Activated CD8-positive, alpha-beta memory T cell treated with anti-CD3 and anti-CD28 coated beads, Interleukin-2, amount 50 U/mL, for 24 hours (primary cell): ENCODE data around the gene MOCS3.

Source experiments
- DNase-seq: peaks from one replicate; pipeline ENCODE4 v3.0.0-alpha.2; 2020; ENCODE audit errors: extremely low read depth

Gene MOCS3

DNA sequence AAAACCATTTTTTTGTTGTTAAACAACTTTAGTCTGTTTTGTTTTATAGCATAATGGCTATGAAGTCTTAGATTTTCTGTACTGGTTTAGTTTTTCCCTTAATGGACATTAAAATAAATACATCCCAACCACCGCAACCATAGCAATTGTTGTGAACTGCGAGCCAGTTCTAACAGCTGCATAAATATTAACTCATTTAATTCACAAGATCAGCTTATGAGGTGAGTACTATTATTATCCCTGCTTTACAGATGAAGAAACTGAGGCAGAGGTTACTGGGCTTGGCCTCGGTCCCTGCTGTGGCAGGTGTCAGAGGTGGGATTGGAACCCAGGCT lies 23.1 kb downstream of the MOCS3 start:
- DNase-seq = no peak

DNA sequence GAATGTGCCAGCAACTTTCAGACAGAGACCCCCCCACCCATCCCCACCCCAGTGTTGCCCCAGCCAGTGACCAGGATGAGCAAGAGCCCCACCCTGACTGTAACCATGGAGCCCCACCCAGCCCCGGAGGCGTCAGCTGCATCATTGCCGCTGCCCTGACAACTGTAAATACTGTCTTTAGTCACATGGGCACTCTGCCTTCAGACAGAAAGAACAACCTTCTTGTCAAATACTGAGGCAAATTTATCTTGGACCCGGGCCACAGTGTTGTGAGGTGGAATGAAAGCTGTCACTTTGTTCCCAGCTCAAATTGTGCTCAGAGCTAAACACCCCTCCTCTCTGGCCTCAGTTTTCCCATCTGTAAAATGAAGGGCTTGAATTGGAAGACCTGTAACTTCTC lies 23.7 kb downstream of the MOCS3 start:
- no peak for DNase-seq

DNA sequence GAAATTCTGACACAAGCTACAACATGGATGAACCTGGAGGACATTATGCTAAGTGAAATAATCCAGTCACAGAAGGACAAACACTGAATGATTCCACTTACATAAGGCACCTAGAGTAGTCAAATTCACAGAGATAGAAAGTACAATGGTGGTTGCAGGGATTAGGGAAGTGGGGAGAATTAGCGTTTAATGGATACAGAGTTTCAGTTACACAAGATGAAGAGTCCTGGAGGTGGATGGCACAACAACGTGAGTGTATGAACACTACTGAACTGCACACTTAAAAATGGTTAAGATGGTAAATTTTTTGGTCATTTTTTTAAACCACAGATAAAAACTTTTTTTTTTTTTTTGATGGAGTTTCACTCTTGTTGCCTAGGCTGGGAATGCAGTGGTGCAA lies 24.7 kb downstream of the MOCS3 start:
- DNase-seq = no peak

DNA sequence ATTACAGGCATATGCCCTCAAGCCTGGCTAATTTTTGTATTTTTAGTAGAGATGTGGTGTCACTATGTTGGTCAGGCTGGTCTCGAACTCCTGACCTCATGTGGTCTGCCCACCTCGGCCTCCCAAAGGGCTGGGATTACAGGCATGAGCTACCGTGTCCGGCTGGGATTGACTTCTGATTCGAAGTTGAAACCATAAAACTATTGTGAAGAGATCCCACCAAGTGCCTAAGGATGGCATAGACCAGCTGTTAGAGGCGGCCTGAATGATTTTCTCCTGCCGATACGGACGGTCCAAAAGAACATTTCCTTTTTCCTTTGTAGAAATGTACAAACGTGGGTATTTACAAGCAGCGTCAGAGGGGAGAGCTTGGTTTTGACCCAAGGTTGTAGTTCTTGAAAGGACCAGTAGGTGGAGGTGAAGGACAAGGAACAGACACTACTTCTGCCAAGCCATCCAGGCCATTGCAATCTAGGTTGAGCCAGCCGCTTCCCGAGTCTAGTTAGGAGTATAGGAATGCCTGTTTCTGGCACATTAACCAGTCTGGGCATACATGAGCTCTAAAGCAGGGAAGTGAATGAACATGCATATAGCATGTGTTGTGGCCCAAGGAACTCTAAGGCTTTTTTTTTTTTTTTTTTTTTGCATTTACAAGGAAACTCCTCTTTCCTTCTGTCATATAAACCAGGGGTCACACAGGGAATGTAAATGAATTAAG lies 29.0 kb downstream of the MOCS3 start:
- DNase-seq = peak; percentile 13

DNA sequence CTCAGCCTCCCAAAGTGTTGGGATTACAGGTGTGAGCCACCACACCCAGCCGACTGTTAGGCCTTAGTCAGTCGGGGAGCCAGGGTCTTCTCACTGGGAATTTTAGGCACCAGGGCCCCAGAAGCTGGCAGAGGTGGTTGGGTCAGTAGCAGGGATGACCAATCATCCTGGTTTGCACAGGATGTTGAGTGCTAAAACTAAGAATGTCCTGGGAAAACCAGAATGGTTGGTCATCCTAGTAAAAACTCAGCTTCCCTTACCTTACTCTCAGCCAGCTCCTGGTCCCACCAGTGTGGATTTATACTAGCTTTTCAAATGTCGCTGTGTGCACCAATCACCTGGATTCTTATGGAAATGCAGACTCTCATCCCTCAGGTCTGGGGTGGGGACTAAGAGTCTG lies 32.5 kb downstream of the MOCS3 start:
- DNase-seq = no peak

DNA sequence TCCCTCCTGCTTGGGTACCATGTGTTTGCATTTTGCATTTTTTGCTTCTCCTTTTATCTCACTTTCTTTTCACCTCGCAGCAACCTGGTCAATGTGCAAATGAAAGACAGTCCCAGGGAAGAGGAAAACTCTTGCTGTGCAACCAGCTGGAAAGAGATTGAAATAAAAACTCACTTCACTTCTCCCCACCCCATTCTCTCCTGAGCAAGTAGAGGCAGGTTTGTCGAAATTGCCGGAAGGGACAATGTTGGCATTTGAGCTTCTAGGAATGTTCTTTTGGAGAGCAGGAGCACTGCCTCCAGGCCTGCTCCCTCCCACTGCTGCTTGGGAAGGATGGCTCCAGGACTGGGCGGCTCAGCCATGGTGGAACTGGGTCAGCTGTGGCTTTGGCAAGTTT lies 33.7 kb downstream of the MOCS3 start:
- no peak for DNase-seq

DNA sequence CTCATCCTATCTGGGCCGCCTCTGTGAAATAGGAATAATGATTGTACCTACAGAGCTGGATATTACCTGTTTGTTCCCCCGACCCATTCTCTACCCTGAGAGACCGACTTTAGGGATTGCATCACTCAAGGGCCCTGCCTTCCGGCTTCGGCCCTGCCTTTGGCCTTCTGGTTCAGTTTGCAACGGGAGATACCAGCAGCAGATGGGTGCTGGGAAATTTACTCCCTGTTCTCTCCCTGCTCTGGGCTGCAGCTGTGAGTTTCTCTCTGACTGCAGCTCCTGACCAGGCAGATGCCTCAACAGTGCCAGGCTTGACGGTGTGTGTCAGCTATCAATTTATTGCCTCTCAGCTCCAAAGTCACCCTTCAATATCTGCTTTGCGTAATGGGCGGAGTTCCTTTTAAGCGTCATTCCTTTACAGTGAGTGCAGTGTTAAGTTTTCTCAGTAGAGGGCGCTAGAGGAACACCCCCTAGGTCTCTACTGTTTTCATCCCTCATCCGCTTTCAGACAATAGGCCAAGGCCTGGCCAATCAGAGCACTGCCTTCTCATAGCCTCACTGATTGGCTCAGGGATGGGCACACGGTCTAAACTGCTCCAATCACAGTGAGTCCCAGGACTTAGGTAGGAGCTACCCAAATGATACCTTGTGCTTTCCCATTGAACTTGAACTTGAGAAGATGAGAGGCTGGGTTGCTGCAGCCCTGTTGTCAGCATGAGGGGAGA lies 34.3 kb downstream of the MOCS3 start:
- DNase-seq = no peak

DNA sequence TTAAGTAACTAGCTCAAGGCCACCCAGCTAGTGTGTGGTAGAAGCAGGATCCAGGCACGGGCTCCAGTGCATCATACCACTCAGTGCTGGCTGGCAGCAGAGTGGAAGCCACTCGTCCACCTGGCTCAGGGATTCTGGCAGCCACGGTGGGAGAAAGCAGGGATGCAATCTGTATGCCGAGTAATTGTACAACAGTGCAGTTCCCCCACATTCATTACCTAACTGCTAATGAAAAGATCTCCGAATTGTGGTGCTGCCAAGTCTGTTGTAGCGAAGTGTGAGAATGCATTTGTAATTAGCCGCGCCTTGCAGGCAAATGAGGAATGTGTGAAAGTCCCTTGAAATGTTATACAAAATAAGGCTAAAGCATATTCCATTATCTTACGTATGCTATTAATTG lies 35.3 kb downstream of the MOCS3 start:
- no peak for DNase-seq

DNA sequence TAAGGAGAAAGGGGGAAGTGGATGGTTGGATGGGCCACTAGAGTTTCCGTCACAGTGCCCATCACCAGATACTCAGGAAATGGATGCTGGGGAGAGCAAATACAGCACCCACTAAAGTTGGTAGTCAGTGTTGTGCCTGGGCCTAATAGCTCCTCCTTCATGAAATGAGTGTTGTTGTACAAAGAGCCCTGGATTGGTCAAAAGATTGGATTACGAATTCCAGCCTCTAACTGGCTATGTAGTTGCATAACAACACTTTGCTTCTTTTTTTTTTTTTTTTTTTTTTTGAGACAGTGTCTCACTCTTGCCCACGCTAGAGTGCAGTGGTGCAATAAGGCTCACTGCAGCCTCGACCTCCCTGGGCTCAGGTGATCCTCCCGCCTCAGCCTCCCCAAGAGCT lies 36.9 kb downstream of the MOCS3 start:
- DNase-seq = no peak

DNA sequence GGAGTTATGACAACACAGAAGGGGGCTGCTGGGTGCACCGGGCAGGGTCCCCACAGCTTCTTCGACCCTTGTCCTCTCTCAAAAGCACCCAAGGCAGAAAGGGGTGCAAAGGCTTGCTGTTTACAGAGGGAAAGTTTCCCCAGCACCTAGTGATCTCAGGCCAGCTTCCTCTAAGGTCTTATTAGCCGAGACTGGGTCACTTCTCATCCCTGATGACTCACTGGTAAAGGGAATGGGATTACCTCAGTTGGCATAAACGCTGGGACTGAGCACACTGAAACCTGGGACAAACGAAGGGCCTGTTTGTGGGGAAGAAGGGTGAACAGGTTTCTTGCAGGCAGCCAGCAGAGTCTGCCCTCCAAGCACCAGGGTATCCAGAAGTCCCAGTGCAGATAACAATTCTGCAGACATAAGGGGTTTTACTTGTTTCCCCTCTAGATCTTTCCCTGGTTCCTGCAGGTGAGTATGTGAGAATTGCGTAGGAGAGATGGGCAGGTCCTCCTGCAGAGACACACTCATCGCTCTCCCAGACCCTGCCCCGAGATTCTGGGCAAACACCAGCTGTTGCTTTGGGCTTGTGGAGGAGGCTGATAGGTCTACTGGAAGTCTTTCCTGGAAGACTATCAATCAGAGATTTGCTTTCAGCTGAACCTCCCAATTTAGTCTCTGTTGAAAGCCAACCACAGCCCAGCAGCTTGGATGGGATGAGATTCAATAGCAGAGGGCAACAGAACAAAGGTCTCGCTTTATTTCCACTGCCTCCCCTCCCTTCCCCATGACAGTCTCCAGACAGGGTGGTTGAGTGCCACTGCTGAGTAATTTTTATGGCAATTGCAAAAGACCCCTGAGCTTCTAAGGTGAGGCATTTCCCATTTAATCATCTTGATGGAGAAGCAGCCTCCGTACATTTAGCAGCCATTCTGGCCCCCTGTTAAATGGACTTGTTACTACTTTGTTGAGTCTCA lies 38.6 kb downstream of the MOCS3 start:
- no peak for DNase-seq

DNA sequence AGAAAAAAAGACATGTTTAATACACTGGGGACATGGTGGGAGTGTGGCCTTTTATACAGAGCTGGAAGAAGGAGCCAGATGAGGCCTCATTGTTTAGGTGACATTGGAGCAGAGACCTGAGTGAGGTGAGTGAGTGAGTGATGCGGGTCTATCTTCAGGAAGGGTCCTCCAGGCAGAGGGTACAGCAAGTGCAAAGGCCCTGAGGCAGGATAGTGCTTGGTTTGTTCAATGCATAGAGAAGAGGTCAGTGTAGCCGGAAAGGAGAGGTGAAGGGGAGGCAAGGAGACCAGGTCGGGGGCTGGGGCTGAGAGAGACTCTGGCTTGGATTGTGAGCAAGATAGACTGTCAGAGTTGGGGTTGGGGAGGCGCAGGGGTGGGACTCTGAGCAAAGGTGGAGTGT lies 40.7 kb downstream of the MOCS3 start:
- DNase-seq = no peak

DNA sequence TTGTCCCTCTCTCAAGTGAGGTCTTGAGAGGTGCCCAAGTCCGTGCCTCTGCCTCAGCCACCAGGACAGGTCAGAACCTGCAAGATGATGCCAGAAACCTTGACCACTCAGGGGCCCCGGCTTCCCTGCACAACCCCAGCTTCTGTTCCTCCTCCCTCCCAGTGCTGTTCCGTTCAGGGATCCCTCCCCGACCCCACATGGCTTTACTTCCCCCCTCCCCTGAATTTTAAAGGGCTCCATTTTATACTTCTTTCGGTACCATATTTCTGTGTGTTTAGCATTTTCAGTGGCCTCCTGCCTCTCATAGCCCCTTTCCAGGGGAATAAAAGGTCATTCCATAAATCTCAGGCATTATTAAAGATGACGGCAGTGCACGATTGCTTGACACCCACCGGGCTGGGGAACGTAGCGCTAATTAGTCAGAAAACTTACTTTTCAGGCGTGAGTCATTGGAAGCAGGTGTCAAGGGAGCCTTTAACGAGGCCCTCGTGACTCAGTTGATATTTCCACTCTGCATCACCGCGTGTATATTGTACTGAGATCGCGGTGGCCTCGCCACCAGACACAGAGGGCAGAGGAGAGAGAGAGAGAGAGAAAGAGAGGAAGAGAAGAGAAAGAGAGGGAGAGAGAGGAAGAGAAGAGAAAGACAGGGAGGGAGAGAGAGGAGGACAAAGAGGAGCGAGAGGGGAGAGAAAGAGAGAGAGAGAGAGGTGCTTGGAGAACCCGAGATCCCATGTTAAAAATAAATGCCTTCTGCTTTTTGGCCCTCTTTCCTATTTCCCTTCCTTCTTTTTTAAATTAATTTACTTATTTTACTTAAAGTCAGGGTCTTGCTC lies 43.0 kb downstream of the MOCS3 start:
- no peak for DNase-seq

DNA sequence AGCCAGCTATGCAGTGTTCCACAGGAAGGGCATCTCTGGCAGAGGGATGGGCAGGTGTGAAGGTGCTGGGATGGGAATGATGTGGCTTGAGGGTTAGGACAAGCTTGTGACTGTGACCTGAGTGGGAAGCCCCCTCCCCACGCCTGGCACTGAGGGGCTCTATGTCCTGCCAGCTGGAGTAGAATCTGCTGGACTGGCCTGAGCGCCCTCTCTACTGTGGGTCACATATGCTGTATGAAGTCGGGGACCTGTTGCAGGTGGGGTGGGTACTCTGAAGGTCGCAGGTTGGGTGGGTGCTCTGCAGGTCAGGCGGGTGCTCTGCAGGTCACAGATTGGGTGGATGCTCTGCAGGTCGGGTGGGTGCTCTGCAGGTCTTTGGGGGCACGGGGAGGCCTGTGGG lies 44.0 kb downstream of the MOCS3 start:
- no peak for DNase-seq

DNA sequence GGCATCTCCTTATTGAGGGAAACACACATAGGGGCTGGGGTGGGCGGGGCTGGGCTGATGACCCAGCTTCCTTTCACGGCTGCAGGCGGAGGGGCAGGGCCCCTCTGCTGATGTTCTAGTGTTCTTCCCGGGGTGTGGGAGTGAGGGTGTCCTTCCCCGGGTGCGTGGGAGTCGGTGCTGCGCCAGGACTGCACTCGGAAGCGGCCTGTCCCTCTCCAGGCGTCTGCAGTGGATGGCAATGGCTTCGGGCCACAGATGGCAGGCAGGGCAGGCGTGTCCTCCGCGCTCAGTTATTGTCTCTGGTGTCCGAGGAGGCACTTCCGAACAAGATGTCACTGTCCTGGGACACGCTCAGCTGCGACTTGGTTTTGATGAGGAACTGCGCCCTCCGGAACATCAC lies 45.1 kb downstream of the MOCS3 start:
- no peak for DNase-seq

DNA sequence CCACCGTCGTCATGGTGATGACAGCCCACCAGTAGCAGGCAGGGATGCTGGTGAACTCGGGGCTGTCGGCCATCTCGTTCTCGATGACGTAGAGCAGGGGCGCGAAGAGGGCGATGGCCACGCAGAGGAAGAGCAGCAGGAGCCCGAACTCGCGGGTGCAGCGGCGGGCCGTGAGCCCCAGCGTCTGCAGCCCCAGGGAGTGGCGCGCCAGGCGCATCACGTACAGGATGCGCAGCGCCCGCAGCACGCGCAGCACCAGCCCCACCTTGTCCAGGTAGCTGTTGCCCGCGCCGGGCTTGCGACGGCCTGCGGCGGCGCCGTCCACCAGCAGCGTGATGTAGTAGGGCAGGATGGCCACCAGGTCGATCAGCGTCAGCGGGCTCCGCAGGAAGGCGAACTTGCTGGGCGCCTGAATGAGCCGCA lies 45.7 kb downstream of the MOCS3 start:
- DNase-seq = no peak

DNA sequence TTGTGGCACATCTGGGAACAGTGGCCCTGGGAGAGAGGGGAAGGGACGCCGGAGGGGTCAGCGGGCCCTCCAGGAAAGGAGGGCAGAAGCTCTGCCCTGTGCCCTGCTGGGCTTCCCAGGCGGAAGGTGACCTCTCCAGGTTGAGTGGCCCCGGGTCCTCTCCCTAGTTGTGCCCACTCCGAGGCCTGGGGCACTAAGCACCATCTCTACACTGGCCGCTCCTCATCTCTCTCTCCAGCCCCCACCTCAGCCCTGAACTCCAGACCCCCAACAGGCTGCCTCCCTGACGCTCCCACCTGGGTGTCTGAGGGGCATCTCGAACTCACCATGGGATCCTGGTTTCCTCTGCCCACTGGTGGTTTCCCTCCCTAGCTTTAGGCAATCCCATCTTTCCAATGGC lies 46.2 kb downstream of the MOCS3 start:
- DNase-seq = no peak

DNA sequence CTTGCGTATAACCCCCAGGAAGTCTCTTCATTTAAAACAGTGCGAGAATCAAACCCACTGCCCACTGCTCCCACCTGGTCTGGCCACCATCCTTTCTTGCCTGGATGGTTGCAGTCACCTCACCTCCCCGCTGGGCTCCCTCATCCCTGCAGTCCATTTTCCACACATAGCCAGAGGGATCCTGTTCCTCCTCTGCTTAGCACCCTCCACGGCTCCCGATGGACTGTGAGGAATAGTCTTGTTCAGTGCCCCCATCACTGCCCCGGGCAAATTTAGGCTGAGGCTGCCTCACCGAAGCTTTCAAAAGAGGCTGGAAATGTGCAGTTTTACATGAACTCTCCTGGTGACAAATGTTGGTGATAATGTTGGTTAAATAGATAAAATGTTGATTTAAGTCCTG lies 46.6 kb downstream of the MOCS3 start:
- DNase-seq = no peak

DNA sequence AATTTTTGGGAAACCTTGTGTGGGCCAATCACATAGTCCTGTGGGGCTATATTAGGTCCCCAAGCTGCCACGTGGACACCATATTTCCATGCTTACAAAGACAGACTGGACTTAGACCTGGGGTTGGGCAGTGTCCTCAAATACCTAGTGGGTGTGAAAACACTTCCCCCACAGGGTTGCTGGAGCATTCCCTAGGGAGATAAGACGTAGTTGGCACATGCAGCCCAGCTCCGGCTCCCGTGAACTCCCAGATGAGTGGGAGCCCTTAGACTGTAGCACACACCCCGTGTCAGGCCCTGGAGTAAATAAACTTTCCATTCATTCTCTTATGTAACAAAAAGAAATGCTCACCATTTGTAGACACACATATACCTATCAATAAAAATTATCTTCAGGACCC lies 50.1 kb downstream of the MOCS3 start:
- DNase-seq = no peak

DNA sequence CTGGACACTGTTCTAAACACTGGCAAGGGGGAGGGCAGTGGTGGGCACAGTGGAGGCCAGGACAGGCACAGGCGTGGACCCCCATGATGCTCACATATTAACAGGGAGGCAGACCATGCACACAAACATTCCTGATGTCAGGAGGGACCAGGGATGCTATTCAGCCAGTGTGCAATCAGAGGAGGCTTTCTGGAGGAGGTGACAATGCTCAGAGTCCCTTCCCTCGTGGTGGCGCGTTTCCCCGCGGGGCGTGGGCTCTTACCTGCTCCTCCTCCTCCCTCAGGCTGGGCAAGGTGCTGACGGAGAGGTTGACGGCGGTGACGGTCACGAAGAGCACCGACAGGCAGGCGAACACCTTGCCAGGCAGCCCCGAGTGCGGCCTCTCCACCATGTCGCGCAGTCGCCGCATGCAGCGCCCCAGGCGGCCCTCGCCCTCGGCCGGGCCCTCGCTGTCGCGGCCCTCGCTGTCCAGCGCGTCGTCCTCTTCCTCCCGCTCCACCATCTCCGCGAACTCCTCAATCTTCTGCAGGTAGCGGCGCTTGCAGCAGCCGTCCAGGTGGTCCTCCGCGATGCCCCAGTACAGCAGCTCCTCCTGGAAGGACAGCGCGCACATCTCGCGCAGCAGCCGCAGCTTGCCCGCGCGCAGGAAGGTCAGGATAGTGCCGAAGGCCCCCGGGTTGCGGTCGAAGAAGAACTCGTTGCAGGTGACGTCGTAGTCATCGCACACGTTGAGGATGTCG lies 50.9 kb downstream of the MOCS3 start:
- no peak for DNase-seq

DNA sequence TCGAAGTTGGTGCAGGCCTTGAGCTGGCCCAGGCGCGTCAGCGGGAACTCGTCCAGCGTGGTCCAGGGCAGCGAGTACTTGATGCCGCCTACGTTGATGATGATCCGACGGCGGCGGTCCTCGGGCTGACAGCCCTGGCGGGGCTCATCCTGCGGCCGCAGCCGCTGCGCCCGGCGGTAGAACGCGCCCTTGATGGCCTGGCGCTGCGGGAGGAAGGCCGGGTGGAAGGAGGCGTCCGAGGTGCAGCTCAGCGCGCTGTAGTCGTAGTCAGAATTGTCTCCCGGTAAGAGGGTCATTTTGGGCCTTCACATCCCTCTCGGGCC lies 51.4 kb downstream of the MOCS3 start:
- no peak for DNase-seq

DNA sequence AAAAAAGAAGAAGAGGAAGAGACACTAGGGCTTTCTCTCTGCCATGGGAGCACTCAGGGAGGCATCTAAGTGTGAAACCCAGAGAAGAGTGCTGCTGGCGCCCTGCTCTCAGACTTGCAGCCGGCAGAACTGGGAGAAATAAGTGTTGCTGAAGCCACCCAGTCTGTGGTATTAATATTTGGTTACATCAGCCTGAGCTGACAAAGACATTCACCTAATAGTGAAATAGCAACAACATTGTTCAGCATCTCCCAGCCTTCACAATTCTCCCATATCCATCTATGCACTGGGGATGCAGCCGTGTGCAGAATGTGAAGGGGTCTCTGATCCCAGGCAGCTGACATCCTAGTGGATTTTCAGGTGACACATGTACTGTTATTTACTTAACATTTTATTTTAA lies 52.3 kb downstream of the MOCS3 start:
- no peak for DNase-seq
